IPS-18a (cell line): ENCODE results near the gene SRCIN1.

Experiments
- H3K27ac ChIP-seq: one replicate; pipeline ENCODE4 v1.5.1; 2013; ENCODE audit warnings: low read length
- H3K27me3 ChIP-seq: one replicate; pipeline ENCODE4 v1.6.1; 2013; ENCODE audit warnings: mild to moderate bottlenecking, low read length; ENCODE audit not compliant: control insufficient read depth, insufficient read depth
- H3K36me3 ChIP-seq: one replicate; pipeline ENCODE4 v1.6.1; 2013; ENCODE audit warnings: low read depth, low read length; ENCODE audit not compliant: control insufficient read depth
- H3K4me1 ChIP-seq: one replicate; pipeline ENCODE4 v1.6.1; 2013; ENCODE audit warnings: low read depth, low read length; ENCODE audit not compliant: control insufficient read depth
- H3K4me3 ChIP-seq: one replicate; pipeline ENCODE4 v1.5.1; 2013; ENCODE audit warnings: low read length
- H3K9ac ChIP-seq: one replicate; pipeline ENCODE4 v1.6.1; 2013; ENCODE audit warnings: mild to moderate bottlenecking, low read length, moderate library complexity
- H3K9me3 ChIP-seq: one replicate; pipeline ENCODE4 v1.6.1; 2013; ENCODE audit warnings: low read depth, low read length; ENCODE audit not compliant: control insufficient read depth

The SRCIN1 gene

DNA sequence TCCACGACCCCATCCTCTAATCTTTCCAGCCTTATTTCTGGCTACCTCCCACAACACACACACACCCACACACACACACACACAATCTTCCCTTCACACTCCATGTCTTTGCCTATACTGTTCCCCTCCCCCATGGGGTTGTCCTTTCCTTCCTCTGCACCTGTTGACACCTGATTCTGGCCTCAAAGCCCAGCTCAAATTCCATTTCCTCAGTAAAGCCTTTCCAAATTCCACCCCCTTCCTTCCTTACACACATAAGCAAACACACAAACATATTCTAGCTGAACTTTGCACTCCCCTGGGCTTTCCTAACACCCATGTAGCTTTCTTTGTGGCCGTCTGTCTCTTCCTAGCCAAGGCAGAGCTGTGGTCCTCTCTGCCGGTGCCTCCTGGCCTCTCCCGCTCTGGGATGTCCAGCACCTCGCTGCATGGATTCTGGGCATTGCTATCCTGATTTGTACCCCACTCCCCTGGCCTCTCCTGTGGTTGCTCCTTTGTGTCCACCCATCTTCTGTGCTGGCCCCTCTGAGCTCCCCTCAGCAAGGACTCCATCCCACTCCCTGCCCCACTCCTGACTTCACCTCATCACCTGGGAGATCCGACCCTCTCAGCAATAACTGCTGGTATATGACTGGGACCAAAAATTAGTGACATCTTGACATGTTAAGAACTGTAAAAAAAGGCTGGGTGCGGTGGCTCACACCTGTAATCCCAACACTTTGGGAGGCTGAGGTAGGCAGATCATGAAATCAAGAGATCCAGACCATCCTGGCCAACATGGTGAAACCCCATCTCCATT lies 8.4 kb upstream of the SRCIN1 start:
- no peaks in the 10 kb centered on the region for H3K27me3 ChIP-seq
- no peak overlapping the region for H3K4me3 ChIP-seq
- no peaks in the 10 kb centered on the region for H3K36me3 ChIP-seq
- no peak overlapping the region for H3K27ac ChIP-seq
- H3K9ac ChIP-seq: no peak overlapping the region
- H3K9me3 ChIP-seq: no peaks in the 10 kb centered on the region
- peaks cover 14% of the 10 kb centered on the region for H3K4me1 ChIP-seq

DNA sequence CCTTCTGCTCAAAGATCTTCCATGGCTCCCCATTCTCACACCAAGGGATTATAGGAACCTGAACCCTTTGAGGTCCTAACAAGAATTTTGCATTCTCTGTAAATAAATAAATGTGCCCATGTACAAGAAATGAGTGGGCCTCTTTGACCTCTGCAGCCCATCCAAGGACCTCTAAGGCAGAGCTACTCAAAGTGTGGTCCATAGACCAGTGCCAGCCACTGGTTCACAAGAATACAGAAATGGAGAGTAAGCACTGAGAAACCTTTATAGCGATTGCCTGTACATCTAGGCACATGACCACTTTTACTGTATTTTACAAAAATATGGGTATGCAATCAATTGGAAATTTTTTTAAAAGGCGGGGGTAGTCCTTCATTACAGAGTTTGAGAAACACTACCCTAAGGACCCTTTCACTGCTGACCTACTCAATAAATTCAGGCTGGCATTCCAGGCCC lies 7.8 kb upstream of the SRCIN1 start:
- Histone ChIP-seq H3K9me3 (no peaks in the 10 kb centered on the region), H3K9ac (no peak overlapping the region), H3K36me3 (no peaks in the 10 kb centered on the region), H3K27me3 (no peaks in the 10 kb centered on the region), H3K4me1 (peaks cover 20% of the 10 kb centered on the region), H3K27ac (no peak overlapping the region), H3K4me3 (no peak overlapping the region)

DNA sequence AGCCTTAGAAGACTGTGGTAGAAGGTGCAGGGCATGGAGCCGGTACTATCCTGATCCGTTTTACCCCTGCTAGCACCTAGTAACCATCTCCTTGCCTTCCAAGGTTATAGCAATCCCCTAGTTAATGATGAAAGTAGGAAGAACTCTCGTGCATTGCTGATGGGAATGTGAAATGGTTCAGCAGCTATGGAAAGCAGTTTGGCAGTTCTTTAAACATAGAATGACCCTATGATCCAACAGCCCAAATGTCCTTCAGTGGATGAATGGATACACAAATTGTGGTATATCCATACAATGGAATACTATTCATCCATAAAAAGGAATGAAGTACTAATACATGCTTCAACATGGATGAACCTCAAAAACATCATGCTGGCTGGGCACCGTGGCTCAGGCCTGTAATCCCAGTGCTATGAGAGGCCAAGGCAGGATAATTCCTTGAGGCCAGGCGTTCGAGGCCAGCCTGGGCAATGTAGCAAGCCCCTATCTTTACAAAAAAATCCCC lies 6.2 kb upstream of the SRCIN1 start:
- Histone ChIP-seq H3K36me3 (no peaks in the 10 kb centered on the region), H3K4me3 (no peak overlapping the region), H3K4me1 (peaks cover 34% of the 10 kb centered on the region), H3K9me3 (no peaks in the 10 kb centered on the region), H3K27me3 (peaks cover 14% of the 10 kb centered on the region), H3K27ac (no peak overlapping the region), H3K9ac (no peak overlapping the region)

GRCh38 chr17:38611070-38611786 lies 5.5 kb upstream of the SRCIN1 start:
- H3K4me1 ChIP-seq: peaks cover 38% of the 10 kb centered on the region
- no peak overlapping the region for H3K4me3 ChIP-seq
- no peak overlapping the region for H3K27ac ChIP-seq
- H3K27me3 ChIP-seq: peaks cover 15% of the 10 kb centered on the region
- no peak overlapping the region for H3K9ac ChIP-seq
- no peaks in the 10 kb centered on the region for H3K36me3 ChIP-seq
- no peaks in the 10 kb centered on the region for H3K9me3 ChIP-seq

DNA sequence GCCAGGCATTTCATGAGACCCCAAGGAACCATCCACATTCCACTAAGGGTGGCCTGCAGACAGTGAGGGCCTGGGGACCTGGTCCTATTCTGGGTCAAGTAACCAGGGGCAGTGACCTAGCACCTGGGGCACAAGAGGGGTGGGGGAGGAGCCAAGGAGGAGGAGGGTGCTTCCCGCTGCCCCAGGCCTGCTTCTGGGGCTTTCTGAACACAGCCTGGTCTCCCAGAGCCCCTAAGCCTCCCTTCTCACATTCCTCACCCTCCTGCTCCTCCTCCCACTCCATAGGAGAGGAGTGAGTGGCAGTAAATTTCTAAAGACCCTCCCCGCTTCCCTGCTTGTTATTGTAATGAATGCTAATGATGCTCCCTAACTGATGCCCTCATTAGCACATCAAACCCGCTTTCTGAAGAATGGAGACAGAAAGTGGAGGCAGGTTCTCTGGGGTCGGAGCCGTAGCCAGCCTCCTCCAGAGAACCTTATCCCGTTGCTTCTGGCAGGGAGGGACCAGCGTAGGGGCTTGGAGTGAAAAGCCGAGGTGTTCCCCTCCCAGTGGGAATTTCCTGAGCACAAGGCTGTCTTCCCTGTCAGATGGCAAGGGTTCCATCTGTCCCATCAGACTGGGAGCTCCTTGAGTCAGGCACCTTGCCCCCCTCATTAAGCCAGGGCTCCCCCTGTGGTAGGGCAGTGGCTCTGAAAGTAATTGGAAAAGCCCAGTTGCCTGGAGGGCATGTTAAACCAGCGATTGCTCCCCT lies 3.7 kb upstream of the SRCIN1 start:
- Histone ChIP-seq H3K9me3 (no peaks in the 10 kb centered on the region), H3K27me3 (peaks cover 20% of the 10 kb centered on the region), H3K9ac (peak overlapping the region; percentile 41), H3K4me3 (peak overlapping the region; percentile 33), H3K4me1 (peaks cover 38% of the 10 kb centered on the region), H3K27ac (peak overlapping the region; percentile 84), H3K36me3 (no peaks in the 10 kb centered on the region)

DNA sequence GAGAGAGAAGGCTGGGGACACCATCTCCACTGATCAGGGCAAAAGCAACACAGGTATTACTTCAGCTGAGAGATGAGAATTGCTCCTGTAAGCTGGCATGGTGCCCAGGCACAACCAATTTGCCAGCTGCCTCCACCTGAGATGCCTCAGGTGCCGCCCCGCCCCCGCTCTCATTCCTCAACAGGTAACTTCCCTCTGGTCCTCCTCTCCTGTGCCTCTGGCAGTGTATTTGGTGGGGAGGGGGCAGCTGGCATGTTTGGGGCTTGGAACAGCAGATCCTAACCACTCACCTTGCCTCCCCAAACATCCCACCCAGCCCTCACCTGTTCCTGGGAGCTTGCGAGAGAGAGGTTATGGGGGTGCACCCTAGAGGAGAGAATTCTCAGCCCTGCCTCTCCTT lies 2.9 kb upstream of the SRCIN1 start:
- H3K4me3 ChIP-seq: peak overlapping the region; percentile 33
- H3K9ac ChIP-seq: peak overlapping the region; percentile 41
- H3K9me3 ChIP-seq: no peaks in the 10 kb centered on the region
- peaks cover 28% of the 10 kb centered on the region for H3K27me3 ChIP-seq
- no peaks in the 10 kb centered on the region for H3K36me3 ChIP-seq
- H3K4me1 ChIP-seq: peaks cover 36% of the 10 kb centered on the region
- peak overlapping the region; percentile 84 for H3K27ac ChIP-seq

DNA sequence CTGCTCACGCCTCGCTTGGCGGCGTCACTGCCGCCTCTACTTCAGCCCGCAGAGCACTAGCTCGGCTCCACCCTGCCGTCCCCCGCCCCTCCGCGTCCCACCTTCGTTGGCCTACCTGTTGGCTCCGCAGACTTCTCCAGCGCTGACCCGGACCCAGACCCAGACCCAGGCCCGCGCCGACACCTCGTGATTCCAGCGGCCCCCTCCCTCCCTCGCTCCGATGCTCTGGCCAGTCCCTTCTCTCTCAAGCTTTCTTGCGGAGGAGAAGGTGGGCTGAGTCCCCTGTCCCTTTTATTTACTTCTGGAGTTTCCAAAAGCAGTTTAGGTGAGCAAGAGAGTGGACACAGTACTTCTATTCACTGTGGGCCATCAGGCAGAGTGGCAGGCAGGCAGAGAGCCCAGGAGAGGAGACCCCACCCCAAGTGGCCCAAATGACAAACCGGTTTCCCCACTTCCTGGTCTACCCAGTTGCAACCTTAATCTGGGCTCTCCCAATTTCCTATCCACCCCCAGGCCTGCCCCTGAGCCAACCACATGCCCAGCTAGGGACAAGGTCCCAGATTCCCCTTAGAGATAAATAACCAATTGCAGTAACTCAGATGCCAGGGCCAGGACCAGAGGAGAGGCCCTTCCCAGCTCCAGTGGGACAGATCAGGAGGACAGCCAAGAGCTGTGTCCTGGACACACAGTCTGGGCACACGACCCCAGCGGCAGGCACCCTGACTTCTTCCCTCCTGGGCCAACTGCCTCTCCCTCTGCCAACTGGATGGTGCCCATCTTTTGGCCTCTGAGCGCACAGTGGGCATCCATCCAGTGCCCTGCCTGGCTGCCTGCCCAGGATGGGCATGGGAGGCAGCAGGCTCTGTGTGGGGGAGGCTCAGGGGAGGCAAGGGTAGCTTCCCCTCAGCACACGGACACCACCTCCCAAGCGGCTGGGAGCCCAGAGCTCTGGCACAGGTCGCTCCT lies 1.2 kb upstream of the SRCIN1 start:
- peak overlapping the region; percentile 61 for H3K4me3 ChIP-seq
- peaks cover 44% of the 10 kb centered on the region for H3K4me1 ChIP-seq
- peak overlapping the region; percentile 53 for H3K9ac ChIP-seq
- no peak overlapping the region for H3K27ac ChIP-seq
- no peaks in the 10 kb centered on the region for H3K9me3 ChIP-seq
- H3K36me3 ChIP-seq: no peaks in the 10 kb centered on the region
- peaks cover 43% of the 10 kb centered on the region for H3K27me3 ChIP-seq

- Histone ChIP-seq H3K36me3 (no peaks in the 10 kb centered on the region), H3K9ac (peak overlapping the region; percentile 29), H3K4me1 (peaks cover 49% of the 10 kb centered on the region), H3K4me3 (peak overlapping the region; percentile 47), H3K27me3 (peaks cover 43% of the 10 kb centered on the region), H3K9me3 (no peaks in the 10 kb centered on the region), H3K27ac (no peak overlapping the region)
Observed at GRCh38 chr17:38605411-38605840, 326 bp downstream of the SRCIN1 start.

- H3K4me3 ChIP-seq: peak overlapping the region; percentile 47
- H3K4me1 ChIP-seq: peaks cover 53% of the 10 kb centered on the region
- H3K9ac ChIP-seq: peak overlapping the region; percentile 29
- no peaks in the 10 kb centered on the region for H3K9me3 ChIP-seq
- H3K27ac ChIP-seq: no peak overlapping the region
- H3K36me3 ChIP-seq: no peaks in the 10 kb centered on the region
- peaks cover 47% of the 10 kb centered on the region for H3K27me3 ChIP-seq
Observed at GRCh38 chr17:38604479-38605403, 1.0 kb downstream of the SRCIN1 start.
